ENCODE data around the gene KDR.

DNA sequence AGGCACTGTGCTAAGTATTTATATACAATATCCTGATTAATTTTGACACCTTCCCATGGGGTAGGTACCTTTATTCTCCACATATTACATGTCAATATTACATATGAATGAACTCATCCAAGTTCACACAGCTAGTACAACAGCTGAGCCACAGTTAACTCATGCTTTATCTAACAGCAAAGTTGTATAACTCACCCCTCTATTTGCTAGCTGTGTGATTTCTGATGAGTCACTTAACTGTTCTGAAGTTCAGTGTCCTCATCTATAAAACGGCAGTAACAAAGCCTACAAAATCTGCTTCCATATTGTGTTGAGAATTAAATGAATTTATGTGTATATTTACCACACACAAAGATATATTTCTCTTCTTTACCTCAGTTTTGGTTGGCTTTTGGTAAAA, 48.2 kb upstream of the KDR start:
- TF ChIP-seq, protein P1, sequence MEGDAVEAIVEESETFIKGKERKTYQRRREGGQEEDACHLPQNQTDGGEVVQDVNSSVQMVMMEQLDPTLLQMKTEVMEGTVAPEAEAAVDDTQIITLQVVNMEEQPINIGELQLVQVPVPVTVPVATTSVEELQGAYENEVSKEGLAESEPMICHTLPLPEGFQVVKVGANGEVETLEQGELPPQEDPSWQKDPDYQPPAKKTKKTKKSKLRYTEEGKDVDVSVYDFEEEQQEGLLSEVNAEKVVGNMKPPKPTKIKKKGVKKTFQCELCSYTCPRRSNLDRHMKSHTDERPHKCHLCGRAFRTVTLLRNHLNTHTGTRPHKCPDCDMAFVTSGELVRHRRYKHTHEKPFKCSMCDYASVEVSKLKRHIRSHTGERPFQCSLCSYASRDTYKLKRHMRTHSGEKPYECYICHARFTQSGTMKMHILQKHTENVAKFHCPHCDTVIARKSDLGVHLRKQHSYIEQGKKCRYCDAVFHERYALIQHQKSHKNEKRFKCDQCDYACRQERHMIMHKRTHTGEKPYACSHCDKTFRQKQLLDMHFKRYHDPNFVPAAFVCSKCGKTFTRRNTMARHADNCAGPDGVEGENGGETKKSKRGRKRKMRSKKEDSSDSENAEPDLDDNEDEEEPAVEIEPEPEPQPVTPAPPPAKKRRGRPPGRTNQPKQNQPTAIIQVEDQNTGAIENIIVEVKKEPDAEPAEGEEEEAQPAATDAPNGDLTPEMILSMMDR (IDR thresholded peaks at IDR 0.05), result no peak
- TF ChIP-seq POLR2A (IDR thresholded peaks at IDR 0.05; ENCODE audit: low read depth), result no peak
- no peak for TF ChIP-seq EP300 (IDR thresholded peaks at IDR 0.05)

Measured in esophagus muscularis mucosa (tissue), 4 donors.